GM18861 (cell line): ENCODE data around the gene THAP2.

Source experiments
- ATAC-seq: cut with Tn5 transposase; IDR thresholded peaks from one replicate; pipeline ENCODE4 v1.9.1; 2021; ENCODE audit not compliant: unreplicated experiment

Gene THAP2

GRCh38 chr12:71663561-71664410 lies at the start of gene THAP2, which contains the start of gene ZFC3H1:
TSS of gene THAP2 (plus strand) at chr12:71664301. CDS start at chr12:71664510, 209 bp downstream.
TSS of gene ZFC3H1 (minus strand) at chr12:71663848. CDS start at chr12:71663610, 238 bp downstream.
- ATAC-seq = peak; percentile 95

DNA sequence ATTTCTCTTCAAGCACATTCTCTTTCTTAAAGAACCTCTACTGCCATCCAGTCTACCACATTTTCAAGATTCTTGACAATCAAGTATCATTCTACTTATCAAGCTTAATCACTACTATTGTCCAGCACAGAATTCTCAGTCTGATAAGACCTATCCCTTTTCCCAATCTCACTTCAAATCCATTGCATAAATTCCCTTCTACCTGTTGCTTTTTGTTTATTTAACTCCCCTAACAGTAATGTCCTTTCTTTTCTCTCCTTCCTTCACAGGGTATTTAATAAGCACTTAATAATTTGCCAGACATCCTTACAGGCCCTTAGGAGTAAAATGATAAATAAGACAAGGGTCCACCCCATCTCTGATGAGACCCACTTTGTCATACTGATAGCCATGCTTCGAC lies 42.2 kb upstream of the THAP2 start:
- no peak for ATAC-seq

GRCh38 chr12:71625476-71625875 lies 38.6 kb upstream of the THAP2 start:
- ATAC-seq = no peak

- no peak for ATAC-seq
Measured at GRCh38 chr12:71626098-71626497, 38.0 kb upstream of the THAP2 start.

DNA sequence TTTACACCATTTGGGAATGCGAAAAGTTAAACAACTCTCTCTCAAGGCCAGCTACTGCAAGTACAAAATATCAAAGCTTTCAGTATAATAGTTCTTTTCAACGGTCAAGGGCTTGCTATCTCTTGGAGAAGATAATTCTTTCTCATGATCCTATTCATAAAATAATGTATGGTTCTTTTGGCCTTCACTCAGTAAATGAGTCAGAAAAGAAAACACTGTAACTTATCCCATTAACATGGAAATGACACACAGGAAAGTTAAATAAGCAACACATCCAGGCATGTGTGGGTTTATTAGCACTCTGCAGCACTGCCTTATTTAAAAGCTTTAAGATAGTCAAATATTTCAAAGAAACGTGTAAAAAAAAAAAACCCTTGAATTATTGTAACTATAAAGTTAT lies 37.3 kb upstream of the THAP2 start:
- ATAC-seq = no peak

- ATAC-seq = no peak
Measured at GRCh38 chr12:71627438-71628002, 36.6 kb upstream of the THAP2 start.

- ATAC-seq = peak; percentile 42
Measured at GRCh38 chr12:71636704-71637115, 27.4 kb upstream of the THAP2 start.

DNA sequence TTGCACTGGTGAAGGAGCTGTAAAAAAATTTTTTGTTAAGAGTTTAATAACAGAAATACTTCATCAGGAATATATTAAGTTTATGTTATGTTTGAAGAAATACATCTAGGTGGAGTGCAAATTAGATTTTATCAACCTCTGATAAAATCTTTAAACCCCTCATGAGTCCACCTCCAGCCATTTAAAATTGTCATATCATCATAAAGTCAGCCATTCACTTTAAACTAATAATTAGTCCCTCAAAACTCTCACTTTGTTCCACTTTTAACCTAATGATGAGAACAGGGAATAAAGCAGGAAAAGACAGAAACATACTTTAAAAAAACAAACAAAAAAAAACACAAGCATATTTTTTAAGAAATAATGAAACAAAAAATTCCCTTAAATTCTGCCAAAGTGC lies 25.6 kb upstream of the THAP2 start:
- ATAC-seq = no peak

DNA sequence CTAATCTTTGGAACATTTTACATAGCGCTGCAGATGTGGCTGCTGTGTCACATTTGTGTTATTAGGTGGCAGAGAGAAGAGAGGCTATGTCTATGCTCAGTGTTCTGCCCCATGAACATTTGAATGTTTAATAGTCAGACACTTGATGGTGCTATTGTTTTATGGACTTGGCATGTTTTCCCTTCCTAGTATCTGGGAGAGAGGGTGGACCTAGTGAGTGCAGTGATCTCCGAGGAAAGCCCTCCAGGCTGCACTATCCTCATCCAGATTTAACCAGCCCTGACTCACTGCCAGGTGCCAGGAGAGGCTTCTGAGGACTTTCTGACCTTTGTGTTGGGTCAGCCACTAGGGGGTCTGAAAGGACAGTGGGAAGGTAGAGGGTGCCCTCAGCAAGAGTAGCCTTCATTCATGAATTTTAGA lies 24.8 kb upstream of the THAP2 start:
- peak; percentile 41 for ATAC-seq

GRCh38 chr12:71640316-71640715 lies 23.8 kb upstream of the THAP2 start:
- no peak for ATAC-seq

DNA sequence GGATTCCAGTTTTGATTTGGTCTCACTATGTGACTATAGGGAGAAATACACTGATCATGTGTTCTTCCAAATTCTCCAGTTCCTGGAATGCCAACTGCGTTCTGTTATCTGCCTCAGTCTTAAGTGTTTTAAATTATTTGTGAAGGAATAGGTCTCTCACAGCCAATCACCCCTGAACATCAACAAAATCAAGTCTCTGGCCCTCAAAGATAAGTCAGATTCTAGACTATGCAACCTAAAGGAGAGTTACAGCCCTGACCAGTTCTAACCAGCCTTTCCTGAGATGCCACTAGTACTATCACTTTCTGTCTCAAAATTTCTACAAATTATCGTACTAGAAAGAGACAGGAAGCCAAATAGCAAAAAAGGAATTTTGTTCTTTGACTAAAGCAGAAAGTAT lies 22.7 kb upstream of the THAP2 start:
- no peak for ATAC-seq

DNA sequence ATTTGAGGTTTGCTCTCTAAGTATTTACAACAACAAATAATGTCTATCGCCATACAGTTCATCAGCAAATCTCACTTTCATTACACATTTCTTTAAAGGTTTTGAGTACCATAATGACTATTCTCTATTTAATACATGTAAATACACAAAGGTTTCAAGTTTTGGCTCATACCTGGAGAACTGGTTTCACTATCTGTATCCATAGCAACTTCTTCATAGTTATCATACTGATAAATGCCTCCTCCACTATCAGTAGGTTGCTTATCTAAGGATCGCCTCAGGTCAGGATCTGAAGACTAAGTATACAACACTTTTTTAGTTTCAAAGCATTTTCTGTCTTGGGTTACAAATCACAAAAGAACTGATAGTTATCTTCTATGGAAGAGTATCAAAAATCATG lies 21.8 kb upstream of the THAP2 start:
- ATAC-seq = no peak

DNA sequence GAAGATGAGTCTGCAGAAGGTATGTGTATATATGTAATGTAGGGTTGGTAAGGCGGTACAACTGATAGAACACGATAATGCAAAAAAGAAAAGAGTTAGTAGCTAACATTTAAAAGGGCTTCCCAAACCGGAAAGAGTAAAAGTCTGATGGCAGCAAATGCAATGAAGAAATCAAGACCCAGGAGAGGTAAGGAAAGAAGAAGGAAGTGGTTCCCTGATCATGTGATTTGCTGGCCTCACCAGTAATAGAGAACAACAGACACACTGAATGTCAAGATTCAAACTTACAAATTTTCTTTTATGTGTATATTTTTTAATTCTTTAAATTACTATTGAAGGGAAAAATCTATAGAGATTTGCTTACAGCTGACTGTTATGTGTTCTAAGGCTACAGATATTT lies 18.8 kb upstream of the THAP2 start:
- no peak for ATAC-seq

DNA sequence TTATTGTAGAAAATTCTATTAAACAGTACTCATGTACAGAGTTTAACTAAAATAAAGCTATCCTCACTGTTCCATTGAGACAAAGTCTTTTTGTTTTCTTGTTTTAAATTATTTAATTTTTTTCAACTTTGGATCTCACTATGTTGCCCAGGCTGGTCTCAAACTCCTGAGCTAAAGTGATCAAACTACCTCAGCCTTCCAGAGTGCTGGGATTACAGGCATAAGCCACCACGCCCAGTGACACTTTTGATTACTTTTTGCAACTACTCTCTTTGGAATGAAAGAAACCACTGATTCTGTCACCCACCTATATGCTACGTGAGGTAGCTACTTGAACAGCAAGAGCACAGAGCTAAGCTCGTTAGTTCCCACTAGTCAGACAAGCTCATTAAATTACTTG lies 17.6 kb upstream of the THAP2 start:
- ATAC-seq = no peak

- ATAC-seq = no peak
Measured at GRCh38 chr12:71648537-71648936, 15.6 kb upstream of the THAP2 start.

- ATAC-seq = no peak
Measured at GRCh38 chr12:71649401-71649800, 14.7 kb upstream of the THAP2 start.

DNA sequence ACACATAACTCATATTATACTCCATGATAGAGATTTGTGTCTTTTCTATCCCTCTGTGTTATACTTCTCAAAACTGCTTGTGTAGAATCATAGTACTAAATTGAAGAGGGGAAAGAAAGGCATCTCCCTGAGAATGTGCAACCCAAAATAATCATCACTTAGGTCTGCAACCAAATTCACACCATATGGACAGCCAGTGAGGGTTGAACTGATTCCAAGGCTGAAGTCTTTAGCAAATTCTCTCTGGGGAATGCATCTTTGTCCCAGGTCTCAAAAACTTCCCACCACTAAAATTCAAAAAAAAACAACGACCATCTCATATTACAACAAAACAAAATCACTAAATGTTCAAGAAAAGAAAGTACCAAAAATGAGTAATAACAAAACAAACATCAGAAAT lies 11.4 kb upstream of the THAP2 start:
- ATAC-seq = no peak

DNA sequence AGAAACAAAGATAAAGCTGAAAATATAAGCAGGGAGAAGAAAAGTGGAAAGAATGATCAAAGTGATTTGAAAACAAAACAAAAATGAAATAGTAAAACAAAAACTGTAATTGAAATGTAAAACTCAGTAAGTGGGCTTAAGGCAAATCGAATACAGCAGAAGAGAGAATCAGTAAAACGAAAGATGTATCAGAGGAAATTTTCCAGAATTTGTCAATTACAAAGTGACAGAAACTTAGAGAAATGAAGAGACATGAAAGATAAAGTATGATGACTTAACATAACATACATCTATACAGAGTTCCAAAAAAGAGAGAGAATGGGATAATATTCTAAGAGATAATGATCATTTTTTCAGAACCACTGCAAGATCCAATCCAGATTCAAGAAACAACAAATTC lies 11.0 kb upstream of the THAP2 start:
- ATAC-seq = no peak

DNA sequence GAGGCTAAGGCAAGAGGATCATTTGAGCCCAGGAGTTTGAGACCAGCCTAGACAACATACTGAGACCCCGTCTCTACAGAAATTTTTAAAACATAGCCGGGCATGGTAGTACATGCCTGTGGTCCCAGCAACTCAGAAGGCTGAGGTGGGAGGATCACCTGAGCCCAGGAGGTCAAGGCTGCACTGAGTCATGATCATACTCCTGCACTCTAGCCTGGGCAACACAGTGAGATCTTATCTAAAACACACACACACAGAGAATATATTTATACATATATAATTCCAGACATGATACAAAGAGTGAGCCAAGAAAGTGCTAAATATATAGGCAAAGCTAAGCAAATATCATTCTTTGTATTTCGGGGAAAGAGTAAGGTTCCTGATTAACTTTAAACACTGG lies 9.9 kb upstream of the THAP2 start:
- ATAC-seq = no peak

- ATAC-seq = no peak
Measured at GRCh38 chr12:71655495-71655894, 8.6 kb upstream of the THAP2 start.

GRCh38 chr12:71655907-71656306 lies 8.2 kb upstream of the THAP2 start:
- no peak for ATAC-seq

- no peak for ATAC-seq
Measured at GRCh38 chr12:71656740-71657139, 7.4 kb upstream of the THAP2 start.
